Measurements from ENCODE around the gene ZKSCAN3.
"Not testable (repeated sequence)": the region's sequence is repeated elsewhere in the genome, so short reads cannot be mapped to it uniquely, and the experiment has no call there.

The ZKSCAN3 gene

DNA sequence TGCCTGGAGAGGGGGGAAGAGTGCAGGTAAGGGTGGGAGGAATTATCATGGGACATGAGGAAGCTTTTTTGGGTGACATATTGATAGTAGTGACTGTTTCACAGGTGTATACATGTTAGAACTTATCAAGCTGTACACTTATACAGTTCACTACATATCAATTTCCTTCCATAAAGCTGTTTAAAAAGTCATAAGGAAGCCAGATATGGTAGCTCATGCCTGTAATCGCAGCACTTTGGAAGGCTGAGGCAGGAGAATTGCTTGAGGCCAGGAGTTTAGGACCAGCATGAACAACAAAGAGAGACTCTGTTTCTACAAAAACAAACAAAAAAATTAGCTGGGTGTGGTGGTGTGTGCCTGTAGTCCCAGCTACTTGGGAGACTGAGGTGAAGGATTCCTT lies 28.1 kb downstream of the ZKSCAN3 start:
- no peak for DNase-seq (ENCODE audit: low spot score)

DNA sequence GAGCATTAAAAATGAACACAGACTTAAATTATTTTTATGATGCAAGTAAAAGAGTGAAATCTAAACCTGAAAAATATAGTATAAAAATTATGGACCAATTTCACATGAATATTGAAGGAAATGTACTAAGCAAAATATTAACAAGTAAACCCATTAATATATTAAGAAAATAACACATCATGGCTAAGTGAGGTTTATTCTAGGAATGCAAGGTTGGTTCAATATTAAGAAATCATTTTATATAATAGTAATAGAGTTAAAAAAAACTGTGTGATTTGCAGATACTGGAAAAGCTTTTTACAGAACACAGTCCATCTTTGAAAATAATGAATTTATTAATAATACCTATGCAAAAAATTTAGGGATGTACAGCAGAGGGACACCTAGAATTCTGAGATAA lies 28.9 kb downstream of the ZKSCAN3 start:
- DNase-seq (ENCODE audit: low spot score): no peak

DNA sequence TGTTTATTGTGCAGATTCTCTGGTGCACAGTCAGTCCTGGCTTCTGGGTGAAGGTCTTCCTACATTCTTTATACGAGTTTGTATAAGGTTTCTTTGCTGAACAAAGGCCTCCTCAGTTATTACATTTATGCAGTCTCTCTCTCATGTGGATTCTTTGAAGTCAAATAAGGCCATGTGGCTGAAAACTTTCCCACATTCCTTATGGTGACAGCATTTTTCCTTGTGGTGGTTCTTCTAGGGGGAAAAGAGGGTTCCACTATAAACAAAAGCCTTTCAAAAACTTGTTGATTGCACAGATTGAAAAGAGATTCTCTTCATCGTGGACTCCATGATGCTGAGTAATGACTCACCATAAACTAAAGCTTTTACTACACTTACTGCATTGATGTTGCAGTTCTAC lies 30.6 kb downstream of the ZKSCAN3 start:
- DNase-seq (ENCODE audit: low spot score): no peak

- DNase-seq (ENCODE audit: low spot score): peak; percentile 85
Observed at GRCh38 chr6:28383235-28384142, 33.7 kb downstream of the ZKSCAN3 start.

DNA sequence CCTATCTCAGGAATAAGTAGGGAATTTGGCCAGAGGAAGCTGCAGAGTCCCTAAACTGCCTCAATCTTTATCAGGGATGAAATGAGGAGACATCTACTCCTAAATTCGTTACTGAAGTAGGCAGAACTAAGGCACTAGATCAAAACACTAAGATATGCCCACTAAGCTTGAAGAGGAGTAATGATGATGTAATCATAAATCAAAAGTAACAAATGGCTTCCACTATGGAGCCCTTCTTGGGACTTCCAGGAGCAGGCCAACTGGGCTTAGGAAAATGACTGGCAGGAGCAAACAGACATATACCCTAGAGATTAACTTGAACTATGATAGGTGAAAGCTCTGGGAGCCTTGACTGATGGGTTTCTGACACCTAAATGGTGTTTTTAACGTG lies 34.4 kb downstream of the ZKSCAN3 start:
- no peak for DNase-seq (ENCODE audit: low spot score)

GRCh38 chr6:28390688-28391087 lies 40.9 kb downstream of the ZKSCAN3 start:
- DNase-seq (ENCODE audit: low spot score): no peak

- DNase-seq (ENCODE audit: low spot score): no peak
Observed at GRCh38 chr6:28393912-28394662, 44.3 kb downstream of the ZKSCAN3 start.

DNA sequence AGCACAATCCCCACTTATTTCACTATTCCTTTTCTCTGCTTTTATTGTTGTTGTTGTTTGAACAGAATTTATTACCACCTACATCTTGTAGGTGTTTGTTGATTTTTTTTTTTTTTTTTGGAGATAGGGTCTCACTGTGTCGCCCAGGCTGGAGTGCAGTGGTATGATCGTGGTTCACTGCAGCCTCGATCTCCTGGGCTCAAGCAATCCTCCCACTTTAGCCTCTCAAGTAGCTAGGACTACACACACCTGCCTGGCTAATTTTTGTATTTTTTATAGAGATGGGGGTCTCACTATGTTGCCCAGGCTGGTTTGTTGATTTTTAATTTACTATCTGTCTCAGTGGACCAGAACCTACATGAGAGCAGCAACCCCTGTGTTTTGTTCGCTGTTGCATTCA lies 46.2 kb downstream of the ZKSCAN3 start:
- no peak for DNase-seq (ENCODE audit: low spot score)

GRCh38 chr6:28399350-28400121 lies 49.8 kb downstream of the ZKSCAN3 start, which contains the start of gene ZSCAN12:
ZSCAN12 (minus strand) TSS chr6:28399747; CDS start chr6:28398405, 1,342 bp downstream.
- peak; percentile 14 for DNase-seq (ENCODE audit: low spot score)

DNA sequence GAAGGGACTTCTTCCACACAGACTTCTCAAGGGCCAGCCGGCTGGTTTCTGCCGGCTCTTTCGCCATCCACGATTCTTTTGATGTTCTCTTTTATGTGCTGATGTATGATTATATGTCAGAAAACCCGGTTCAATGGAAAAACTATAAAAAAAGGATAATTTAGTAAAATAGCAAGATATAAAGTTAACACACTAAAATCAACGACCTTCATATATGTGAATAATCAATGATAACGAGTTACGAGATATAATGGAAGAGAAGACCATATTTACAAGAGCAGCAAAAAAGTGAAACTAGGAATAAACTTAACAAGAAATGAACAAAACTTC lies 50.3 kb downstream of the ZKSCAN3 start:
- no peak for DNase-seq (ENCODE audit: low spot score)

- DNase-seq (ENCODE audit: low spot score): no peak
Observed at GRCh38 chr6:28401172-28401571, 51.4 kb downstream of the ZKSCAN3 start.

GRCh38 chr6:28402197-28402596 lies 52.5 kb downstream of the ZKSCAN3 start:
- DNase-seq (ENCODE audit: low spot score): no peak

- DNase-seq (ENCODE audit: low spot score): not testable (repeated sequence)
Observed at GRCh38 chr6:28403923-28404322, 54.2 kb downstream of the ZKSCAN3 start.

DNA sequence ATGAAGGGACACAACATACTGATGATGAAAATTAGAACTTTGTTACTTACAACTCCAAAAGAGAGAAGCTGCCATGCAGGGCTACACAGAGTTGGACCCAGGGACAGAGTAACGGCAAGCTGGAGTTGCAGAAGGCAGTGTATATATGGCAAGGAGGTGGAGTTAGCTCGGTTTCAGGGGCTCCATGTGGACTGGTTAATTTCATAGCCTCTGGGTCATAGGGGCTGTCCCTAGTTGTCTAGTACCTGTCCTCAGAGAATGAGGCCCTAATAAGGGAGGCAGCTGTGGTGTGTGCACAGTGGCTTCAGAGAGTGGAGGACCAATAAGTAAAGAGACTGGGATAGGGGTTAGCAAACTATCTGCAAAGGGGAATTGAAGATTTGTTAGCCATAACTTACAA lies 57.7 kb downstream of the ZKSCAN3 start:
- no peak for DNase-seq (ENCODE audit: low spot score)

GRCh38 chr6:28408076-28408802 lies 58.5 kb downstream of the ZKSCAN3 start:
- DNase-seq (ENCODE audit: low spot score): no peak

DNA sequence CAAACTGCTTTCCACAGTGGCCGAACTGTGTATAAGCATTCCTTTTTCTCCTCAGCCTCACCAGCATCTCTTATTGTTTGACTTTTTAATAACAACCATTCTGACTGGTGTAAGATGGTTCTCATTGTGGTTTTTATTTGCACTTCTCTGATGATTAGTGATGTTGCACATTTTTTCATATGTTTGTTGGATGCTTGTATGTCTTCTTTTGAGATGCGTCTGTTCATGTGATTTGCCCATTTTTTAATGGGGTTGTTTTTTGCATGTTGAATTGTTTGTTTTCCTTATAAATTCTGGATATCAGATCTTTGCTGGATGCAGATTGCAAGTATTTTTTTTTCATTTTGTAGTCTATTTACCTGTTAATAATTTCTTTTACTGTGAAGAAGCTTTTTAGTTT lies 61.0 kb downstream of the ZKSCAN3 start:
- no peak for DNase-seq (ENCODE audit: low spot score)

DNA sequence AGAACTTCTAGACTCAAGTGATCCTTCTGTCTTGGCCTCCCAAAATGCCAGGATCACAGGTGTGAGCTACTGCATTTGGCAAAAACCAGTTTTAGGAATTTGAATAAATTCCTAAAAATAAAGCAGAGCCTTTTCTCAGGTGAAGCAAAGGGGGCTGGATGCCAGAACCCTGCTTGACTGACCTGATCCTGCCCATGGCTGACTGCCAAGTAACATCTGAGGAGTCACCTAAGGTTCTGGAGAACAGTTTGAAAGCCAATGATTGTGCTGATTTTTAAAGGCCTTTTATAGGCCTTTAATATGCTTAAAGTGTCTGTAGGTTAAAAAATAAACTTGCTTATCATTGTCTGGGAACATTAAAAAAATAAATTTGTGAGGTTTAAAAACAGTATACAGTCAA lies 63.9 kb downstream of the ZKSCAN3 start:
- DNase-seq (ENCODE audit: low spot score): no peak

All from SW480 (cell line).